SIG-M5 (cell line): ENCODE results near the gene PEX11A.

ENCODE experiments used
- DNase-seq: peaks from one replicate; lab custom pipeline; 2025; lab: John Stamatoyannopoulos, UW

The PEX11A gene

GRCh38 chr15:89654847-89655805 is 35.4 kb downstream of the PEX11A start, which contains the start of gene KIF7:
TSS of gene KIF7 (minus strand) at chr15:89655467. CDS start at chr15:89652930, 2,537 bp downstream.
- DNase-seq = no peak

- no peak for DNase-seq
Measured at GRCh38 chr15:89654301-89654761, 36.2 kb downstream of the PEX11A start.

GRCh38 chr15:89653578-89653977 is 37.0 kb downstream of the PEX11A start:
- no peak for DNase-seq

- DNase-seq = no peak
Measured at GRCh38 chr15:89652666-89653065, 37.9 kb downstream of the PEX11A start.

DNA sequence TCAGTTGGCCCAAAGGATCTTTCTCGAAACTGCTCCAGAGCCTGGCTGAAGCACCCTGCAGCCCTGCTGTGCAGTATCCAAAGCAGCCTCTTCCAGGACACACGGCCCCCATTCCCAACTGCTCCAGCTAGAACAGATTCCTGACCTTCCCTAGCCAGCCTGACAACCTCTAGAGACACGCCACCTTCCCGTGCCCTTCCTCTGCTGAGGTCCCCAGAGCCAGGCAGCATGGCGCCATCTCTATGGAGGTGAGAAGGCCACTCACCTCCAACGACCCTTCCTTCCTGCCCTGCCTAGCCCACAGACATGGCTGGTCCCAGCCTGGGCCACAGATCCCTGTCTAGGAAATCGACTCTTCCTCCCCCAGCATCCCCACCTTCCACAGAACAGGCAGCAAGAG is 38.4 kb downstream of the PEX11A start:
- no peak for DNase-seq

GRCh38 chr15:89649716-89650115 is 40.8 kb downstream of the PEX11A start:
- DNase-seq = no peak

- DNase-seq = no peak
Measured at GRCh38 chr15:89649013-89649625, 41.4 kb downstream of the PEX11A start.

DNA sequence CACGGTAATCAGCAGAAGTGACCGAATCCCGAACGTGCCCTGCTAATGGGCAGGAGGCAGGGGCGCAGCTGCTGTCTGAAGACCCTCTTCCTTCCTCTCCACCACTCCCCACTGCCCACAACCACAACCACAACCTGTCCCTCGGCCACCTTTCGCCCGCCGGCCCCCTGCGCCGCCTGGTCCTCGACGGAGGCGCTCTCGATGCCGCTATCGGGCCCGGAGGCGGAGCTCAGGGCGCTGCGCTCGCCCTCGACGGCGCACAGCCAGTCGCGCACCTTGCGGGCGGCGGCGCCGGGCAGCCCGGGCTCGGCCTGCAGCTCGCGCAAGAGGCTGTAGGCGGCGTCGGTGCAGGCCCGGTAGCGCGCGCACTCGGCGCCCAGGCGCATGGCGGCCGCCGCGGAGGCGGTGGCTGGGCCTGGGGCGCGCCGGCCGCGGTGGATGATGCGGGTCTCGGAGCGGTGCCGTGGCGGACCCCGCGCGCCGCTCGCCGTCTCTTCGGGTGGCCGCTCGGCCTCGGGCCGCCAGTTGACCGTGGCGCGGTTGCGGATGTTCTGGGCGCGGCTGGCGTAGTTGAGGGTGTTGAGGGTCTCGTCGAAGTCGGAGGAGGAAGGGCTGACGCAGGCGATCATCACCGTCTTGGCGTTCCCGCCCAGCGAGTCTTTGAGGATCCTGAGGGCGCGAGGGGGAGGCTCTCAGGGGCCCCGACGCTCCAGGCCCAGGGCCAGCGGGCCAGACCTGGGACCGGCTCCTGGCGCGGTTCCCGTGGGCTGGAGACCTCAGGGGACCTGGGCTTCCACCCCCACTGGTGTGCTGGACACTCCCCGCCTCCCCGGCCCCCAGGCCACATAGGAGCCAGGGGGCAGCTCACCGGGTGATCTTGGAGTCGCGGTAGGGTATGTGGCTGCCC is 42.2 kb downstream of the PEX11A start:
- no peak for DNase-seq

DNA sequence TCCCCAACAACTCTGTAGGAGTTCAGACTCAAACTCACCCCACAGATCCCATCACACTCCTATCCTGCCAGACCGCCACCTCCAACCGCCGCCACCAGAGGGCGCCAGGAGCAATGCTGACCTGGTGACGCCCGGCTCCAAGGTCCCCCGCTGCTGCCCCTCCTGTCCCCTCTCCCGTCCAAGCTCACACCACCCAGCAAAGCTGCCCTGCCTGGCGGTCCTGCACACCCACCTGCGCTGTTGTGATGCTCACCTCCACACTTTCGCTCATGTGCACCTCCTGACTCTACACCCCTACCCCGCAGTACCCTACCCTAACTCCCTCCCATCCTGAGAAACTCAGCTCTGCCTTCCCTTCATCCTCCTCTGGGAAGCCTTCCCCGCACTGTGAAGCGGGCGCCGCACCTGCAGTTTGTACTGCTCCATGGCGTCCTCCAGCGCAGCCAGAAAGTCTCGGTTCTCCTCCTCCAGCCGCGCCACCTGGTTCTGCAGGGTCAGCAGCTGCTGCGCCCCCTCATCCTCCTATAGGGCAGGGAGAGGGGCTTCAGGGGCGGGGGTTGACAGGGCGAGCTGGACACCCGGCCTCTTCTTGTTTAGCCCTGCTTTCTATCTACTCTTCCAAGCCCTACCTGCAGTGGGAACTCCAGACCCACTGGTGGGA is 43.2 kb downstream of the PEX11A start:
- no peak for DNase-seq

- no peak for DNase-seq
Measured at GRCh38 chr15:89646416-89647141, 44.0 kb downstream of the PEX11A start.

- DNase-seq = no peak
Measured at GRCh38 chr15:89645680-89646079, 44.9 kb downstream of the PEX11A start.

- DNase-seq = no peak
Measured at GRCh38 chr15:89642106-89642505, 48.4 kb downstream of the PEX11A start.

GRCh38 chr15:89641053-89641452 is 49.5 kb downstream of the PEX11A start:
- no peak for DNase-seq

DNA sequence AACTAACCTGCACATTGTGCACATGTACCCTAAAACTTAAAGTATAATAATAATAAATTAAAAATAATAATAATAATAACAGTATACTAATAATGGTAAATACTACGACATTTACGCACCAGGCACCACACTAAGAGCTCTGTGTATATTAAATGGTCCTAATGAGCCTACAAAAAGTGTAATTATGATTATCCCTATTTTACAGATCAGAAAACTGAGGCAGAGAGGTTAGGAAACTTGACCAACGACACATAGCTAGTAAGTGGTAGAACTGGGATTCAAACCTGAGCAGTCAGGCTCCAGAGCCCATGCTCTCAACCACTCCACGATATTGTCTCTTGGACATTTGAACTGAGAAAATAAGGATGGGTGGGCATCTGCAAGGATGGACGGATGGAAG is 50.3 kb downstream of the PEX11A start:
- no peak for DNase-seq

DNA sequence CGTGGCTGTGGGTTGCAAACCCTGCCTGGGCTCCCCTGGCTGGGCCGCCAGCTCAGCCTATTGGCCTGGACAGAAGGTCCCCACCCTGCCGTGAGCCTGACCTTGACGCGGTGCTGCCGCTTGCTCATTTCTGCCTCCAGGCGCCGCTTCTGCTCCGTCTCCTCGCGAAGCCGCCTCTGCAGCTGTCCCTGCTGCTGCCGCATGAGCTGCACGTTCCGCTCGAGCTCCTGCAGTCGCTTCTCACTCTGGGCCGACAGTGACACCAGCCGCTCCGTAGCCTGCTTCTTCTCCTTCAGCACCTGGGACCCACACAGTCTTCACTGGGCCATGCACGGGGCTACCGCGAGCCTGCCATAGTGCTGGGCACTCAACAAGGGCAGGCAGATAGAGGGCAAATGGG is 57.0 kb downstream of the PEX11A start:
- no peak for DNase-seq

- DNase-seq = no peak
Measured at GRCh38 chr15:89632563-89633430, 57.8 kb downstream of the PEX11A start.

DNA sequence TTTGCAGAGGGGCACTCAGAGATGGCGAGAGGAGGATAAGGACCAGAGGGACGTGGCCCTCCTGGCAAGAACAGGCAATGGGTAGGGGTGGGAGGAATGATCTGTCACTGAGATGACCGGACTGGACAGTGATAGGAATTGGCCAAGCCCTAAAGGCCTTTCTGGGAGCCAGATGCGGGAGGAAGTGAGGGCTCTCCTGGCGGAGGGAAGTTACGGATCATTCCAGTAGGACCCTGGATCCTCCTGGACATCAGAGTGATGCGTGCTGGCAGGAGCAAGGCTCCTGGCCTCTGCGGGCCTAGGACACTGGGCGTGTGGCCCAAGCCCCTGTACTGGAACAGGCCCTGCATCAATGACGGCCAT is 58.7 kb downstream of the PEX11A start:
- DNase-seq = no peak
